Measurements from ENCODE around the gene ZNF12. TPM values are rescaled to one million over a fixed set of nuclear protein-coding genes. Genes with fewer than 3 reads are reported as not detected.

Gene ZNF12
- total RNA-seq, 1 experiment from 2014 or later, result 18.8 TPM

DNA sequence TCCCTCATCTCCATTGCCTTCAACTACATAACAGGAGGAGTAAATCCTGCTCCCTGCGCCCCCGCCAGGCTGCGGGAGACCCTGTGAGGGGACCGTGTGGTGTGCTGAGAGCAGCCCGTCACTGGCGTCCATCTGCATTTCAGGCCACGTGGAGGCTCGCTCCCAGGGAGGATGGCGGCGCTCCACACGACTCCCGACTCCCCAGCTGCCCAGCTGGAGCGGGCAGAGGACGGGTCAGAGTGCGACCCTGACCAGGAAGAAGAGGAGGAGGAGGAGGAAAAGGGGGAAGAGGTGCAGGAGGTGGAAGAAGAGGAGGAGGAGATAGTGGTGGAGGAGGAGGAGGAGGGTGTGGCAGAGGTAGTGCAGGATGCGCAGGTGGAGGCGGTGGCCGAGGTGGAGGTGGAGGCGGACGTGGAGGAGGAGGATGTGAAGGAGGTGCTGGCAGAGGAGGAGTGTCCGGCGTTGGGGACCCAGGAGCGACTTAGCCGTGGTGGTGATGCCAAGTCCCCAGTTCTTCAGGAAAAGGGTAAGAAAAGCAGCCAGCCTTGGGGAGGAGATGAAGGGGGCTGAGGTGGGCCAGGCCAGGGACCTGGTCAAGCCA is 64.4 kb downstream of the ZNF12 start:
- TF ChIP-seq, protein P1, sequence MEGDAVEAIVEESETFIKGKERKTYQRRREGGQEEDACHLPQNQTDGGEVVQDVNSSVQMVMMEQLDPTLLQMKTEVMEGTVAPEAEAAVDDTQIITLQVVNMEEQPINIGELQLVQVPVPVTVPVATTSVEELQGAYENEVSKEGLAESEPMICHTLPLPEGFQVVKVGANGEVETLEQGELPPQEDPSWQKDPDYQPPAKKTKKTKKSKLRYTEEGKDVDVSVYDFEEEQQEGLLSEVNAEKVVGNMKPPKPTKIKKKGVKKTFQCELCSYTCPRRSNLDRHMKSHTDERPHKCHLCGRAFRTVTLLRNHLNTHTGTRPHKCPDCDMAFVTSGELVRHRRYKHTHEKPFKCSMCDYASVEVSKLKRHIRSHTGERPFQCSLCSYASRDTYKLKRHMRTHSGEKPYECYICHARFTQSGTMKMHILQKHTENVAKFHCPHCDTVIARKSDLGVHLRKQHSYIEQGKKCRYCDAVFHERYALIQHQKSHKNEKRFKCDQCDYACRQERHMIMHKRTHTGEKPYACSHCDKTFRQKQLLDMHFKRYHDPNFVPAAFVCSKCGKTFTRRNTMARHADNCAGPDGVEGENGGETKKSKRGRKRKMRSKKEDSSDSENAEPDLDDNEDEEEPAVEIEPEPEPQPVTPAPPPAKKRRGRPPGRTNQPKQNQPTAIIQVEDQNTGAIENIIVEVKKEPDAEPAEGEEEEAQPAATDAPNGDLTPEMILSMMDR (conservative IDR thresholded peaks at IDR 0.05; ENCODE audit: low read depth, low read length), result no peak
- TF ChIP-seq EZH2 (IDR thresholded peaks at IDR 0.05; ENCODE audit: borderline replicate concordance, low read depth, low read length, poor library complexity, severe bottlenecking), result no peak
- Histone ChIP-seq H3K4me3 (ENCODE audit: low read depth, low read length, poor library complexity, severe bottlenecking) (no peak overlapping the region), H3K27me3 (replicated peaks; ENCODE audit: insufficient read depth, low read depth, low read length, poor library complexity) (no peaks in the 10 kb centered on the region), H3K36me3 (ENCODE audit: insufficient read depth, low read length, poor library complexity, severe bottlenecking) (peaks cover 34% of the 10 kb centered on the region), H3K9me3 (ENCODE audit: low read depth, low read length, poor library complexity, severe bottlenecking) (no peaks in the 10 kb centered on the region), H3K4me1 (ENCODE audit: insufficient read depth, low read length, poor library complexity, severe bottlenecking) (peaks cover 3% of the 10 kb centered on the region), H3K27ac (ENCODE audit: low read depth, low read length, poor library complexity, severe bottlenecking) (no peak overlapping the region)
- DNase-seq (ENCODE audit: low spot score), result no peak
- BruUV-seq (replicated peaks), result no TSS peak
- CTCF ChIA-PET, result no interaction called here
- intact Hi-C loops (cut with micrococcal nuclease; ENCODE audit: unreplicated experiment), result no loop called here
- POLR2A ChIA-PET (ENCODE audit: low non-redundant PET), result no interaction called here

- ChIA-PET CTCF (no interaction called here), POLR2A (ENCODE audit: low non-redundant PET) (no interaction called here)
- Histone ChIP-seq H3K27me3 (replicated peaks; ENCODE audit: insufficient read depth, low read depth, low read length, poor library complexity) (no peaks in the 10 kb centered on the region), H3K9me3 (ENCODE audit: low read depth, low read length, poor library complexity, severe bottlenecking) (no peaks in the 10 kb centered on the region), H3K27ac (ENCODE audit: low read depth, low read length, poor library complexity, severe bottlenecking) (no peak overlapping the region), H3K4me3 (ENCODE audit: low read depth, low read length, poor library complexity, severe bottlenecking) (no peak overlapping the region), H3K36me3 (ENCODE audit: insufficient read depth, low read length, poor library complexity, severe bottlenecking) (peaks cover 33% of the 10 kb centered on the region), H3K4me1 (ENCODE audit: insufficient read depth, low read length, poor library complexity, severe bottlenecking) (peaks cover 5% of the 10 kb centered on the region)
- BruUV-seq (replicated peaks), result no TSS peak
- intact Hi-C loops (cut with micrococcal nuclease; ENCODE audit: unreplicated experiment), result no loop called here
- TF ChIP-seq EZH2 (IDR thresholded peaks at IDR 0.05; ENCODE audit: borderline replicate concordance, low read depth, low read length, poor library complexity, severe bottlenecking), result no peak
- TF ChIP-seq, protein P1 (conservative IDR thresholded peaks at IDR 0.05; ENCODE audit: low read depth, low read length), result no peak
- DNase-seq (ENCODE audit: low spot score), result no peak
These were observed 65.3 kb downstream of the ZNF12 start for GRCh38 chr7:6641305-6642035.

GRCh38 chr7:6640246-6640721 is 66.5 kb downstream of the ZNF12 start:
- Histone ChIP-seq H3K36me3 (ENCODE audit: insufficient read depth, low read length, poor library complexity, severe bottlenecking) (peaks cover 33% of the 10 kb centered on the region), H3K9me3 (ENCODE audit: low read depth, low read length, poor library complexity, severe bottlenecking) (no peaks in the 10 kb centered on the region), H3K27ac (ENCODE audit: low read depth, low read length, poor library complexity, severe bottlenecking) (no peak overlapping the region), H3K4me1 (ENCODE audit: insufficient read depth, low read length, poor library complexity, severe bottlenecking) (peaks cover 6% of the 10 kb centered on the region), H3K27me3 (replicated peaks; ENCODE audit: insufficient read depth, low read depth, low read length, poor library complexity) (no peaks in the 10 kb centered on the region), H3K4me3 (ENCODE audit: low read depth, low read length, poor library complexity, severe bottlenecking) (no peak overlapping the region)
- POLR2A ChIA-PET (ENCODE audit: low non-redundant PET), result no interaction called here
- CTCF ChIA-PET, result no interaction called here
- BruUV-seq (replicated peaks), result no TSS peak
- DNase-seq (ENCODE audit: low spot score), result peak; percentile 70
- intact Hi-C loops (cut with micrococcal nuclease; ENCODE audit: unreplicated experiment), result no loop called here
- TF ChIP-seq, protein P1 (conservative IDR thresholded peaks at IDR 0.05; ENCODE audit: low read depth, low read length), result no peak
- no peak for TF ChIP-seq EZH2 (IDR thresholded peaks at IDR 0.05; ENCODE audit: borderline replicate concordance, low read depth, low read length, poor library complexity, severe bottlenecking)

Data from A673 (cell line).